ENCODE results near the gene TRPC4AP.
"Not testable (repeated sequence)": the region's sequence is repeated elsewhere in the genome, so short reads cannot be mapped to it uniquely, and the experiment has no call there.

The TRPC4AP gene, protein sequence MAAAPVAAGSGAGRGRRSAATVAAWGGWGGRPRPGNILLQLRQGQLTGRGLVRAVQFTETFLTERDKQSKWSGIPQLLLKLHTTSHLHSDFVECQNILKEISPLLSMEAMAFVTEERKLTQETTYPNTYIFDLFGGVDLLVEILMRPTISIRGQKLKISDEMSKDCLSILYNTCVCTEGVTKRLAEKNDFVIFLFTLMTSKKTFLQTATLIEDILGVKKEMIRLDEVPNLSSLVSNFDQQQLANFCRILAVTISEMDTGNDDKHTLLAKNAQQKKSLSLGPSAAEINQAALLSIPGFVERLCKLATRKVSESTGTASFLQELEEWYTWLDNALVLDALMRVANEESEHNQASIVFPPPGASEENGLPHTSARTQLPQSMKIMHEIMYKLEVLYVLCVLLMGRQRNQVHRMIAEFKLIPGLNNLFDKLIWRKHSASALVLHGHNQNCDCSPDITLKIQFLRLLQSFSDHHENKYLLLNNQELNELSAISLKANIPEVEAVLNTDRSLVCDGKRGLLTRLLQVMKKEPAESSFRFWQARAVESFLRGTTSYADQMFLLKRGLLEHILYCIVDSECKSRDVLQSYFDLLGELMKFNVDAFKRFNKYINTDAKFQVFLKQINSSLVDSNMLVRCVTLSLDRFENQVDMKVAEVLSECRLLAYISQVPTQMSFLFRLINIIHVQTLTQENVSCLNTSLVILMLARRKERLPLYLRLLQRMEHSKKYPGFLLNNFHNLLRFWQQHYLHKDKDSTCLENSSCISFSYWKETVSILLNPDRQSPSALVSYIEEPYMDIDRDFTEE

DNA sequence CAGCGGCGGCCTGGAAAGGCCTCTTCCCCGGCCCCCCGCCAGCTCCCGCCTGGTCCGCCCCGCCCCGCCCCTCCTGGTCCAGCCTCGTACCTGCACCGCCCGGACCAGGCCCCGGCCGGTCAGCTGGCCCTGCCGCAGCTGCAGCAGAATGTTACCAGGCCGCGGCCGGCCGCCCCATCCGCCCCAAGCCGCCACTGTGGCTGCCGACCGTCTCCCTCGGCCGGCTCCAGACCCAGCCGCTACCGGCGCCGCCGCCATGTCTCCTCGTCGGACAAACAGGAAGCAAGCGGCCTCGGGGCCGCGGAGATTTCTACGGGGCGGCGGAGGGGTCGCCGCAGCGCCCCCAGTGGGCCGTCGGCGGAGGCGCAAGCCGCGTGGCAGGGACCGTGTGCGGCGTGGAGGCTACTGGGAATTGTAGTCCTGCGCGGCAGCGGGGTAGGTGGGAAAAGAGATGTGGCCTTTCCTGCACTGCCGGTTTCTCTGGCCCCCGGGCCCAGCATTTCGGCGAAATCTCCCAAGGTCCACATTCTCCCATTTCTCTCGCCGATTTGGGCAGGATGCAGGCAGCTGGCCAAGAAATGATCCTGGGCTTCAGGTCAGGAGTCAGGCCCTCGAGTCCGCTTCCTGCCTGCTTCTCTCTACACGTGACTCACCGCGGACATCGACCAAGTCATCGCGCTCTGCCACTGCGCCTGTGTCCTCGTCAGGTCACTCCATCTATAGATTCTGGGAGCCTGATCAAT lies at the start of gene TRPC4AP:
TRPC4AP (minus strand) TSS at position 284 of the 743 bp plus-strand sequence; CDS start at position 258, 26 bp downstream.
- peak; percentile 68 to 80 (median 74) for DNase-seq

GRCh38 chr20:35135867-35136586 lies 43.4 kb upstream of the TRPC4AP start:
- DNase-seq = no peak

DNA sequence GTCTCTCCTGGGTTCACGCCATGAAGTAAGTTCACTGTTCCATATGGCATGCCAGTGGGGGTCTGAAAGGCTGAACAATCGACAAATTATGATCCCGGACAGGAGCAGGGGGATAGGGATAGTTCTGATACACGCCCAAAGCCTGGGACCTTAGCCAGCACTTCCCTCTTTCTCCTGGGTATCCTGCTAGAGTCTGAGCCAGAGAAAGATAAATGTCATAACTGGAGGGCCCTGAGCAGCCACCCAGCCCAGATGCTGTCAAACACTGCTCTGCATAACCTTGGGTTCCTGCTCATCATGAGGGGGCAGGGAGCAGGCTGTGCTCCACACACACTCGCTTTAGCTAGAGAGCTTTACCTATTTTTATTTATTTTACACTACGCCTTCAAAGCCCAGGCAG lies 42.3 kb upstream of the TRPC4AP start:
- no peak for DNase-seq

DNA sequence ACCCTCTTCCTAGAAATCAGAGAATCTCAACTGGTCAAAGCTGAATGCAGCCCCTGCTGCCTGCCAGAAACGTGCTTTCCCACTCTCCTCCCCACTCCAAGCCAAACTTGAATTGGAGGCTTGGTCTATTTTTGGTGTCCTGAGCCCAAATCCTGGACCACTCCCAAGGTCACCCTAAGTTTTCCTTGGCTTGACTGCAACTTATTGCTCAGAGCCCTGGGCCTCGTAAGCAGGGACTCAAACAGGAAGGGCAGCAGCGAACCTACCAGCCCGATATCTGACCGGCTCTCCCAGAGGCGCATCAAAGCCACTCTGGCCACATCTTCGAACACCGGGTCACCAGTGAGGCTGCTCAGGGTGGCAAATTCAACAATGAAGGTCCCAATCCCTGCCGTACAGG lies 41.9 kb upstream of the TRPC4AP start:
- DNase-seq = no peak

GRCh38 chr20:35133735-35134134 lies 41.1 kb upstream of the TRPC4AP start:
- DNase-seq = no peak

DNA sequence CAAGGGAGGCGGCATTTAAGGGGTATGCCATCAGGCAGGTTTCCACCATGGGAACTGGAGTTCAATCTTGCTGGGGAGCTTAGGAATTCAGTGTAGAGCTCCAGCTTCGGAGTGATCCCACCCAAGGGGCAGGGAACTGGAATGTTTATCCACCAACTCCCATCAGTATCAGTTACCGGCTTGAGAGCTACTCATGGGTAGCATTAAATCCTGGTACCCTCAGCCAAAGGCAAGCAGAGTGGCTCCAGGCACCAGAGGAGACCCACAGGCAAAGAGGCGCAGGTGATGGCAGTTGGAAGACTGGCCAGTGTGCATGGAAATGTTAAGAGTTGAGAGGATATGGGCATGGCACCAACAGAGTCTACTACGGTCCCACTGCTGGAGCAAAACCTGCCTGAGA lies 40.4 kb upstream of the TRPC4AP start:
- DNase-seq = no peak

- no peak for DNase-seq
Measured at GRCh38 chr20:35131934-35132333, 39.3 kb upstream of the TRPC4AP start.

DNA sequence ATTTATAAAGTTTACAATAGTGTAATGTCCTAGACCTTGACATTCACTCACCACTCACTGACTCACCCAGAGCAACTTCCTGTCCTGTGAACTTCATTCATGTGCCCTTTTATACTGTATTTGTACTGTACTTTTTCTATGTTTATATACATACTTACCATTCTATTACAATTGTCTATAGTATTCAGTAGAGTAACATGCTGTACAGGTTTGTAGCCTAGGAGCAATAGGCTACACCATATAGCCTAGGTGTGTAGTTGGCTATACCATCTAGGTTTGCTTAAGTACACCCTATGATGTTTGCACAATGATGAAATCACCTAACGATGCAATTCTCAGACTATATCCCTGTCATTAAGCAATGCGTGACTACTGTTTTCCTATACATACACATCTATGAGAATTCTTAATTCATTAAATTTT lies 37.1 kb upstream of the TRPC4AP start:
- no peak for DNase-seq

- no peak for DNase-seq
Measured at GRCh38 chr20:35125753-35126152, 33.1 kb upstream of the TRPC4AP start.

GRCh38 chr20:35122756-35123405 lies 30.3 kb upstream of the TRPC4AP start:
- DNase-seq = no peak

DNA sequence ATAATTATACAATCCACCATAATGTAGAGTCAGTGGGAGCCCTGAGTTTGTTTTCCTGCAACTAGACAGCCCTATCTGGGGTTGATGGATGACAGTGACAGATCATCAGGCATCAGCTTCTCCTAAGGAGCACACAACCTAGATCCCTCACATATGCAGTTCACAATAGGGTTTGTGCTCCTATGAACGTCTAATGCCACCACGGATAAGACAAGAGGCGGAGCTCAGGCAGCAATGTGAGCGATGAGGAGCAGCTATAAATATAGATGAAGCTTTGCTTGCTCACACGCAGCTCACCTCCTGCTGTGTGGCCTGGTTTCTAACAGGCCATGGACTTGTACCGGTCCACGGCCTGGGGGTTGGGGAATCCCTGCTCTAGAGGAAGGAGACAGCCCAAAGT lies 28.6 kb upstream of the TRPC4AP start:
- DNase-seq = no peak

- no peak for DNase-seq
Measured at GRCh38 chr20:35120012-35120701, 27.6 kb upstream of the TRPC4AP start.

GRCh38 chr20:35117629-35118028 lies 25.0 kb upstream of the TRPC4AP start:
- no peak for DNase-seq

DNA sequence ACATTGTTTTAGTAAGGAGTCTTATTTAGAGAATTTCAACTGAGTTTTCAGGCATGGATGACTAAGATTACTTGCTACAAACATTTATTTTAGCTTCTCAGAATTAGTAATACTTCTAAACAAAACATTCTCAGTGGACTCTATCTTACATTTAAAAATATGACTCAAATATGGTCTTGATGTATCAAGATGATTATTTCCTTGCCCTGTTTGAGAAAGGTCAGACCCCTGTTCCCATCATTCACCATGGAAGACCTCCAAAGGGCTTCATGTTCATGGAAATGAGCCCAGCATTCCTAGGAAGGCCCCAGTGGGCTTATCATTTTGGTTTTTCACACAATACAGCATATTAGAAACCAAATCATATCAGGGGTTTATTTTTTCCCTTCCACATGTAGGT lies 24.6 kb upstream of the TRPC4AP start:
- no peak for DNase-seq

- DNase-seq = no peak
Measured at GRCh38 chr20:35116258-35116657, 23.7 kb upstream of the TRPC4AP start.

GRCh38 chr20:35115606-35116005 lies 23.0 kb upstream of the TRPC4AP start:
- no peak for DNase-seq

DNA sequence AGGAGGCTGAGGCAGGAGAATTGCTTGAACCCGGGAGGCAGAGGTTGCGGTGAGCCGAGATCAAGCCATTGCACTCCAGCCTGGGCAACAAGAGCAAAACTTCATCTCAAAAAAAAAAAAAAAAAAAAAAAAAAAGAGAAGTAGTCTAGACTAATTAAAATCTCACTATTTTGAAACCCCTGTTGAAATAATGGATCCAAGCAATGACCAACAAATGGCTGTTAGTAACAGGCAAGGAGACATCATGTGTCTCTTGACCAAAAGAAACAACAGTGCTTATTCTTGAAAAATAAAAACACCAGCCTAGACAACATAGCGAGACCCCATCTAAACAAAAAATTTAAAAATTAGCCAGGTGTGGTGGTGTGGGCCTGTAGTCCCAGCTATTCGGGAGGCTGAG lies 19.7 kb upstream of the TRPC4AP start:
- DNase-seq = not testable (repeated sequence)

DNA sequence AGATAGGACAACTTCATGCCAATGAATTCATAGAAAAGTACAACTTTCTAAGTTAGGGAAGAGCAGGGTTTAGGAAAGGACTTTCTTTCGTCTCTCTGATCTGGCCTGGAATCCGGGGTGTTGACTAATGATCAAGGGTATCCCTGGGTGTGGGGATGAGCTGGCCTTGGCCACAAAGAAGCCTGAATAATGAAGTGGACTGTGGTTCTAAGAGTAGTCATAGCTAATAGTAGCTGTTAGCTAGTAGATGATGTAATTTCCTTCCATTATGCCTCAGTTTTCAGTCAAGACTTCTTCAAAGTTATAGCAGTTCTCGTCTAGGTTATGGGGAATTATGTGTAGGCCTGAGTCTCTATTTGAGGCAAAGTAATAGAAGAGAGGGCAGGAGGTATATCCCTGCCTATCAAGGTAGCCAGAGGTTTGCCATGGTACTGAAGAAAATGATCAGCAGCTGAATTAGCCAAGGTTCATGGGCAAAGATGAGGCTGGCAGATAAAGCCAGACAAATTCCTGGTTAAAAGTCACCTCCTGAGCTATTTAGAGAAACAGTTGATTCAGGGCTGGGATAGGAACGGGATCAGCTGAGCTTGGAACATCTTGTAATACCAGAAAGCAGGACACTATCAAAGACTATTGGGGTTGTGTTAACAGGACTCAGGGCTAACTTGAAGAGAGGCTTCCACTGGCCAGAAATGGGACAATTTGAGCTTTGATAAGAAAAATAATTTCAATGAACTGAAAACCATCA lies 18.7 kb upstream of the TRPC4AP start:
- no peak for DNase-seq

- no peak for DNase-seq
Measured at GRCh38 chr20:35108921-35109320, 16.3 kb upstream of the TRPC4AP start.

GRCh38 chr20:35106827-35107380 lies 14.3 kb upstream of the TRPC4AP start:
- no peak for DNase-seq
